ENCODE data around the gene TANC1.

Gene TANC1

GRCh38 chr2:159144776-159145614, 176.6 kb downstream of the TANC1 start:
- Histone ChIP-seq H3K4me3 (ENCODE audit: low read length in 2 of 2) (no peak overlapping the region), H3K27ac (ENCODE audit: low read depth in 2 of 2, low read length in 2 of 2) (no peak overlapping the region), H3K27me3 (ENCODE audit: control insufficient read depth in 2 of 2, insufficient read depth in 2 of 2, low read length in 2 of 2) (no peaks in the 10 kb centered on the region), H3K36me3 (ENCODE audit: control insufficient read depth in 2 of 2, insufficient read depth in 2 of 2, low read length in 2 of 2) (peaks cover 0 to 6% of the 10 kb centered on the region in 2 donors), H3K4me1 (ENCODE audit: control insufficient read depth in 2 of 2, insufficient read depth in 2 of 2, low read length in 2 of 2) (peaks cover 4 to 12% of the 10 kb centered on the region in 2 donors), H3K9me3 (ENCODE audit: control insufficient read depth in 2 of 2, low read length in 2 of 2) (no peaks in the 10 kb centered on the region), H3K9ac (ENCODE audit: low read depth in 1 of 2, low read length in 2 of 2) (no peak overlapping the region)

- Histone ChIP-seq H3K27me3 (ENCODE audit: control insufficient read depth in 2 of 2, insufficient read depth in 2 of 2, low read length in 2 of 2) (no peaks in the 10 kb centered on the region), H3K9ac (ENCODE audit: low read depth in 1 of 2, low read length in 2 of 2) (no peak overlapping the region), H3K27ac (ENCODE audit: low read depth in 2 of 2, low read length in 2 of 2) (no peak overlapping the region), H3K4me1 (ENCODE audit: control insufficient read depth in 2 of 2, insufficient read depth in 2 of 2, low read length in 2 of 2) (peaks cover 9 to 21% of the 10 kb centered on the region in 2 donors), H3K36me3 (ENCODE audit: control insufficient read depth in 2 of 2, insufficient read depth in 2 of 2, low read length in 2 of 2) (peaks cover 3 to 6% of the 10 kb centered on the region in 2 donors), H3K9me3 (ENCODE audit: control insufficient read depth in 2 of 2, low read length in 2 of 2) (no peaks in the 10 kb centered on the region), H3K4me3 (ENCODE audit: low read length in 2 of 2) (no peak overlapping the region)
Measured at GRCh38 chr2:159145745-159146354, 177.4 kb downstream of the TANC1 start.

- Histone ChIP-seq H3K9me3 (ENCODE audit: control insufficient read depth in 2 of 2, low read length in 2 of 2) (no peaks in the 10 kb centered on the region), H3K9ac (ENCODE audit: low read depth in 1 of 2, low read length in 2 of 2) (peak overlapping the region; percentile 35 to 56), H3K27ac (ENCODE audit: low read depth in 2 of 2, low read length in 2 of 2) (peak overlapping the region; percentile 78 to 79), H3K4me1 (ENCODE audit: control insufficient read depth in 2 of 2, insufficient read depth in 2 of 2, low read length in 2 of 2) (peaks cover 17 to 29% of the 10 kb centered on the region in 2 donors), H3K4me3 (ENCODE audit: low read length in 2 of 2) (peak overlapping the region; percentile 17 to 48), H3K36me3 (ENCODE audit: control insufficient read depth in 2 of 2, insufficient read depth in 2 of 2, low read length in 2 of 2) (peaks cover 3 to 6% of the 10 kb centered on the region in 2 donors), H3K27me3 (ENCODE audit: control insufficient read depth in 2 of 2, insufficient read depth in 2 of 2, low read length in 2 of 2) (no peaks in the 10 kb centered on the region)
Measured at GRCh38 chr2:159146996-159147666, 178.7 kb downstream of the TANC1 start.

GRCh38 chr2:159147690-159148089, 179.2 kb downstream of the TANC1 start:
- peak overlapping the region in 1 of 2 donors; percentile 56 for H3K9ac ChIP-seq (ENCODE audit: low read depth in 1 of 2, low read length in 2 of 2)
- peaks cover 22 to 33% of the 10 kb centered on the region in 2 donors for H3K4me1 ChIP-seq (ENCODE audit: control insufficient read depth in 2 of 2, insufficient read depth in 2 of 2, low read length in 2 of 2)
- peak overlapping the region; percentile 78 to 79 for H3K27ac ChIP-seq (ENCODE audit: low read depth in 2 of 2, low read length in 2 of 2)

GRCh38 chr2:159148901-159149300, 180.5 kb downstream of the TANC1 start:
- Histone ChIP-seq H3K27ac (ENCODE audit: low read depth in 2 of 2, low read length in 2 of 2) (no peak overlapping the region), H3K4me1 (ENCODE audit: control insufficient read depth in 2 of 2, insufficient read depth in 2 of 2, low read length in 2 of 2) (peaks cover 33 to 44% of the 10 kb centered on the region in 2 donors), H3K36me3 (ENCODE audit: control insufficient read depth in 2 of 2, insufficient read depth in 2 of 2, low read length in 2 of 2) (peaks cover 3 to 6% of the 10 kb centered on the region in 2 donors), H3K9me3 (ENCODE audit: control insufficient read depth in 2 of 2, low read length in 2 of 2) (no peaks in the 10 kb centered on the region), H3K4me3 (ENCODE audit: low read length in 2 of 2) (no peak overlapping the region), H3K9ac (ENCODE audit: low read depth in 1 of 2, low read length in 2 of 2) (no peak overlapping the region), H3K27me3 (ENCODE audit: control insufficient read depth in 2 of 2, insufficient read depth in 2 of 2, low read length in 2 of 2) (no peaks in the 10 kb centered on the region)

More at GRCh38 chr2:159147690-159148089, 179.2 kb downstream of the TANC1 start:
- H3K4me3 ChIP-seq (ENCODE audit: low read length in 2 of 2), result peak overlapping the region in 1 of 2 donors; percentile 17
- peaks cover 3 to 6% of the 10 kb centered on the region in 2 donors for H3K36me3 ChIP-seq (ENCODE audit: control insufficient read depth in 2 of 2, insufficient read depth in 2 of 2, low read length in 2 of 2)
- no peaks in the 10 kb centered on the region for H3K27me3 ChIP-seq (ENCODE audit: control insufficient read depth in 2 of 2, insufficient read depth in 2 of 2, low read length in 2 of 2)
- no peaks in the 10 kb centered on the region for H3K9me3 ChIP-seq (ENCODE audit: control insufficient read depth in 2 of 2, low read length in 2 of 2)

- H3K4me1 ChIP-seq (ENCODE audit: control insufficient read depth in 2 of 2, insufficient read depth in 2 of 2, low read length in 2 of 2), result peaks cover 40 to 50% of the 10 kb centered on the region in 2 donors
- peak overlapping the region in 1 of 2 donors; percentile 8 for H3K27ac ChIP-seq (ENCODE audit: low read depth in 2 of 2, low read length in 2 of 2)
- no peak overlapping the region for H3K4me3 ChIP-seq (ENCODE audit: low read length in 2 of 2)
- H3K9me3 ChIP-seq (ENCODE audit: control insufficient read depth in 2 of 2, low read length in 2 of 2), result no peaks in the 10 kb centered on the region
- H3K36me3 ChIP-seq (ENCODE audit: control insufficient read depth in 2 of 2, insufficient read depth in 2 of 2, low read length in 2 of 2), result peaks cover 3 to 4% of the 10 kb centered on the region in 2 donors
- H3K27me3 ChIP-seq (ENCODE audit: control insufficient read depth in 2 of 2, insufficient read depth in 2 of 2, low read length in 2 of 2), result no peaks in the 10 kb centered on the region
- H3K9ac ChIP-seq (ENCODE audit: low read depth in 1 of 2, low read length in 2 of 2), result no peak overlapping the region
Measured at GRCh38 chr2:159149747-159150146, 181.3 kb downstream of the TANC1 start.

- Histone ChIP-seq H3K9me3 (ENCODE audit: control insufficient read depth in 2 of 2, low read length in 2 of 2) (no peaks in the 10 kb centered on the region), H3K27ac (ENCODE audit: low read depth in 2 of 2, low read length in 2 of 2) (peak overlapping the region in 1 of 2 donors; percentile 64), H3K27me3 (ENCODE audit: control insufficient read depth in 2 of 2, insufficient read depth in 2 of 2, low read length in 2 of 2) (no peaks in the 10 kb centered on the region), H3K36me3 (ENCODE audit: control insufficient read depth in 2 of 2, insufficient read depth in 2 of 2, low read length in 2 of 2) (peaks cover 3 to 4% of the 10 kb centered on the region in 2 donors), H3K4me3 (ENCODE audit: low read length in 2 of 2) (no peak overlapping the region), H3K4me1 (ENCODE audit: control insufficient read depth in 2 of 2, insufficient read depth in 2 of 2, low read length in 2 of 2) (peaks cover 46 to 55% of the 10 kb centered on the region in 2 donors), H3K9ac (ENCODE audit: low read depth in 1 of 2, low read length in 2 of 2) (no peak overlapping the region)
Measured at GRCh38 chr2:159150280-159150746, 181.9 kb downstream of the TANC1 start.

GRCh38 chr2:159151198-159152127, 183.0 kb downstream of the TANC1 start:
- Histone ChIP-seq H3K27me3 (ENCODE audit: control insufficient read depth in 2 of 2, insufficient read depth in 2 of 2, low read length in 2 of 2) (no peaks in the 10 kb centered on the region), H3K4me3 (ENCODE audit: low read length in 2 of 2) (no peak overlapping the region), H3K9ac (ENCODE audit: low read depth in 1 of 2, low read length in 2 of 2) (no peak overlapping the region), H3K36me3 (ENCODE audit: control insufficient read depth in 2 of 2, insufficient read depth in 2 of 2, low read length in 2 of 2) (peaks cover 3 to 4% of the 10 kb centered on the region in 2 donors), H3K9me3 (ENCODE audit: control insufficient read depth in 2 of 2, low read length in 2 of 2) (no peaks in the 10 kb centered on the region), H3K4me1 (ENCODE audit: control insufficient read depth in 2 of 2, insufficient read depth in 2 of 2, low read length in 2 of 2) (peaks cover 55 to 65% of the 10 kb centered on the region in 2 donors), H3K27ac (ENCODE audit: low read depth in 2 of 2, low read length in 2 of 2) (peak overlapping the region; percentile 64 to 73)

GRCh38 chr2:159152128-159152778, 183.8 kb downstream of the TANC1 start:
- no peaks in the 10 kb centered on the region for H3K27me3 ChIP-seq (ENCODE audit: control insufficient read depth in 2 of 2, insufficient read depth in 2 of 2, low read length in 2 of 2)
- H3K4me3 ChIP-seq (ENCODE audit: low read length in 2 of 2), result no peak overlapping the region
- H3K9me3 ChIP-seq (ENCODE audit: control insufficient read depth in 2 of 2, low read length in 2 of 2), result no peaks in the 10 kb centered on the region
- peak overlapping the region; percentile 86 to 92 for H3K27ac ChIP-seq (ENCODE audit: low read depth in 2 of 2, low read length in 2 of 2)
- peaks cover 3 to 4% of the 10 kb centered on the region in 2 donors for H3K36me3 ChIP-seq (ENCODE audit: control insufficient read depth in 2 of 2, insufficient read depth in 2 of 2, low read length in 2 of 2)
- no peak overlapping the region for H3K9ac ChIP-seq (ENCODE audit: low read depth in 1 of 2, low read length in 2 of 2)
- peaks cover 56 to 62% of the 10 kb centered on the region in 2 donors for H3K4me1 ChIP-seq (ENCODE audit: control insufficient read depth in 2 of 2, insufficient read depth in 2 of 2, low read length in 2 of 2)
